AG09319 (cell line): ENCODE measurements around the gene DFFB.

Experiments used
- DNase-seq: peaks from one replicate; pipeline ENCODE4 v3.0.0-alpha.2; 2010; ENCODE audit warnings: low read depth; ENCODE audit errors: extremely low read depth
- CTCF ChIP-seq: IDR thresholded peaks from 2 replicates; pipeline ENCODE4 v1.5.1; 2011; ENCODE audit warnings: low read depth, mild to moderate bottlenecking, inconsistent platforms, low read length, moderate library complexity

DFFB gene

GRCh38 chr1:3847081-3847480 lies 10.2 kb upstream of the DFFB start:
- TF ChIP-seq CTCF, result no peak

GRCh38 chr1:3850857-3851256 lies 6.4 kb upstream of the DFFB start:
- DNase-seq, result no peak
- TF ChIP-seq CTCF, result no peak

More at GRCh38 chr1:3847081-3847480, 10.2 kb upstream of the DFFB start:
- DNase-seq, result no peak

- TF ChIP-seq CTCF, result no peak
- DNase-seq, result no peak
Measured at GRCh38 chr1:3851292-3851691, 6.0 kb upstream of the DFFB start.

GRCh38 chr1:3852091-3852490 lies 5.2 kb upstream of the DFFB start:
- no peak for TF ChIP-seq CTCF
- no peak for DNase-seq

- no peak for DNase-seq
- TF ChIP-seq CTCF, result no peak
Measured at GRCh38 chr1:3852711-3853485, 4.4 kb upstream of the DFFB start.

- TF ChIP-seq CTCF, result no peak
- no peak for DNase-seq
Measured at GRCh38 chr1:3857791-3858129, 484 bp downstream of the DFFB start.

- TF ChIP-seq CTCF, result peak; percentile 24
- no peak for DNase-seq
Measured at GRCh38 chr1:3858231-3858981, 1.1 kb downstream of the DFFB start.
